HEK293T (cell line): ENCODE measurements around the gene CHST15.

ENCODE experiments used
- CTCF ChIA-PET: fragments of 350-600 bp; formaldehyde crosslinking; extraction: SDS; loops from one replicate; lab custom pipeline; 2021; ENCODE audit warnings: antibody characterized with exemption, inconsistent platforms; lab: Yijun Ruan, JAX
- POLR2A ChIA-PET: fragments of 350-600 bp; formaldehyde crosslinking; extraction: SDS; loops from one replicate; lab custom pipeline; 2020; ENCODE audit warnings: antibody characterized with exemption, inconsistent platforms; lab: Yijun Ruan, JAX
- DNase-seq: peaks from one replicate; pipeline ENCODE4 v3.0.0; 2012; ENCODE audit warnings: mixed read lengths; ENCODE audit errors: extremely low spot score
- ARNT ChIP-seq: fragments of 450-650 bp; IDR thresholded peaks from 2 replicates; pipeline ENCODE4 v1.6.1; 2017; ENCODE audit warnings: mild to moderate bottlenecking
- BHLHE40 ChIP-seq: fragments of 450-650 bp; IDR thresholded peaks from 2 replicates; pipeline ENCODE4 v1.6.1; 2016; ENCODE audit warnings: mild to moderate bottlenecking, moderate library complexity, borderline replicate concordance
- CTBP1 ChIP-seq: fragments of 450-650 bp; IDR thresholded peaks from 2 replicates; pipeline ENCODE4 v1.6.1; 2016; ENCODE audit warnings: borderline replicate concordance
- ELF4 ChIP-seq: fragments of 450-650 bp; IDR thresholded peaks from 2 replicates; pipeline ENCODE4 v1.6.1; 2017; ENCODE audit warnings: antibody characterized with exemption
- FOXA1 ChIP-seq: fragments of 450-650 bp; IDR thresholded peaks from 2 replicates; pipeline ENCODE4 v1.6.1; 2016; ENCODE audit warnings: mild to moderate bottlenecking
- FOXK2 ChIP-seq: fragments of 450-650 bp; IDR thresholded peaks from 2 replicates; pipeline ENCODE4 v1.6.1; 2016; ENCODE audit warnings: mild to moderate bottlenecking
- FOXM1 ChIP-seq: fragments of 450-650 bp; IDR thresholded peaks from 2 replicates; pipeline ENCODE4 v1.6.1; 2017; ENCODE audit warnings: mild to moderate bottlenecking, borderline replicate concordance
- HDGF ChIP-seq: fragments of 450-650 bp; IDR thresholded peaks from 2 replicates; pipeline ENCODE4 v1.6.1; 2017; ENCODE audit warnings: antibody characterized with exemption, borderline replicate concordance
- L3MBTL2 ChIP-seq: fragments of 450-650 bp; conservative IDR thresholded peaks from 2 replicates; pipeline ENCODE4 v1.6.1; 2016; ENCODE audit warnings: mild to moderate bottlenecking
- LEF1 ChIP-seq: fragments of 450-650 bp; IDR thresholded peaks from 2 replicates; pipeline ENCODE4 v1.6.1; 2017; ENCODE audit warnings: mild to moderate bottlenecking, borderline replicate concordance
- NFRKB ChIP-seq: fragments of 450-650 bp; IDR thresholded peaks from 2 replicates; pipeline ENCODE4 v1.6.1; 2016; ENCODE audit warnings: mild to moderate bottlenecking, moderate library complexity
- SP1 ChIP-seq: fragments of 450-650 bp; IDR thresholded peaks from 2 replicates; pipeline ENCODE4 v1.6.1; 2017
- SUZ12 ChIP-seq: fragments of 450-650 bp; IDR thresholded peaks from 2 replicates; pipeline ENCODE4 v1.6.1; 2016; ENCODE audit warnings: mild to moderate bottlenecking
- TARDBP ChIP-seq: fragments of 450-650 bp; IDR thresholded peaks from 2 replicates; pipeline ENCODE4 v1.6.1; 2016
- ZNF384 ChIP-seq: fragments of 450-650 bp; IDR thresholded peaks from 2 replicates; pipeline ENCODE4 v1.6.1; 2016
- TF ChIP-seq, protein P1 (sequence below): fragments of 450-650 bp; IDR thresholded peaks from 2 replicates; pipeline ENCODE4 v1.6.1; 2016

CHST15 gene

DNA sequence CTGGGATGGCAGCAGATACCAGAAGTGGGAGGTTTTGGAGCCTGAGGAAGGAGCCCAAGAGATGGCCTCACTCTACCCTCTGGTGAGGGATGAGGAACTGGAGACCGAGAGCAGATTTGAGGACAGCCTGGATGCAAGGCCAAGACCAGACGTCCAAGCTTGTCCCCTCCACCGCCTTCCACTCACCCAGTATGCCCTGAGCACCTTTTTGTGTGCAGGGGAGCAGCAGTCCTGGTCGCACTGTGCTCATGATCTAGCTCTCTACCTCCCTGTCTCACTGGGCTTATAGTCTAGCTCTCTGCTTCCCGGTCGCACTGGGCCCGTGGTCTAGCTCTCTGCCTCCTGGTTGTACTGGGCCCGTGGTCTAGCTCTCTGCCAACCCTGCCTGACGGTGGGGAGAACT lies 33.6 kb upstream of the CHST15 start:
- ChIA-PET POLR2A (no interaction called here), CTCF (interaction anchor here (0.6 to 1.4 kb wide), 2 partner anchors 21 to 46 kb away, joined by 3 to 7 read pairs; no protein-coding TSS in a partner anchor)
- no peak for TF ChIP-seq FOXA1
- TF ChIP-seq SP1: no peak
- TF ChIP-seq, protein P1, sequence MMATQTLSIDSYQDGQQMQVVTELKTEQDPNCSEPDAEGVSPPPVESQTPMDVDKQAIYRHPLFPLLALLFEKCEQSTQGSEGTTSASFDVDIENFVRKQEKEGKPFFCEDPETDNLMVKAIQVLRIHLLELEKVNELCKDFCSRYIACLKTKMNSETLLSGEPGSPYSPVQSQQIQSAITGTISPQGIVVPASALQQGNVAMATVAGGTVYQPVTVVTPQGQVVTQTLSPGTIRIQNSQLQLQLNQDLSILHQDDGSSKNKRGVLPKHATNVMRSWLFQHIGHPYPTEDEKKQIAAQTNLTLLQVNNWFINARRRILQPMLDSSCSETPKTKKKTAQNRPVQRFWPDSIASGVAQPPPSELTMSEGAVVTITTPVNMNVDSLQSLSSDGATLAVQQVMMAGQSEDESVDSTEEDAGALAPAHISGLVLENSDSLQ: no peak
- DNase-seq: no peak

DNA sequence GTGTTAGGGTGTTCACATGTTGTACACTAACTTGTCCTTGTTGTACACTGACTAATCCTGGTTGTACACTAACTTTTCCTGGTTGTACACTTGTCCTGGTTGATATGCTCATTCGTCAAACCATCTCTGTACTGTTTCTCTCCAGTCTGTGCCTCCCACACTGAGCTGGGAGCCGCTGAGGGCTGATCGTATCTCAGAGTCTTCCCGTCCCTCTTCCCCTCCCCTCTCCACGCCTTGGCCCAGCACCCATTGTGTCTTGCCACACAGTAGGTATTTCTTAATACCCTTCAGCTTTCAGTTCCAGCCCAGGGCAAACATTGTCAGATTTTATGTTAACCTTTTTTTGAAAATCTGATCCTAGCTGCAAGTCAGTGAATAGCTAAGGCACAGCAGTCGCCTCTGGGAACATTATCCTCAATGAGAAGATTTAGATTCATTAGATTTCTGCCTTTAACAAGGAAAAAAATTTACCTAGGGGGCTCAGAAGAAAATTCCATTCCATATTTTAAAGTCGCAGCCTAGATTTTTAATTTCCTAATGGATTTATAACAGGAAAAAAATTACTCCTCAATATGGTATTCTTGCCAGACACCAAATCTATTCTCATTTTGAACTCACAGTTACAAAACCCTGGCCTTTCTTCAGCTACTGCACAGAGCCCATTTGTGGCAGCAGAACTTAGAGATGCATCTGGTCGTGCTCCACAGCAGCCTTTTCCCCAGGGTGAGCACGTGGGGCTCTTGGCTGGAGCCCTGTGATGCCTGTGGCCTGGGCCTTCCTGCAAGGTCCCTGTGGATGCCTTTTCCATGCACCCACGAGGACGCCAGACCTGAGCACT lies 33.0 kb upstream of the CHST15 start:
- no peak for DNase-seq
- CTCF ChIA-PET: interaction anchor here (0.6 to 1.4 kb wide), 5 partner anchors 12 to 97 kb away, joined by 3 to 7 read pairs (median 3); no protein-coding TSS in a partner anchor
- no peak for TF ChIP-seq SP1
- TF ChIP-seq FOXA1: no peak
- no peak for TF ChIP-seq ELF4
- TF ChIP-seq L3MBTL2: no peak
- POLR2A ChIA-PET: no interaction called here

DNA sequence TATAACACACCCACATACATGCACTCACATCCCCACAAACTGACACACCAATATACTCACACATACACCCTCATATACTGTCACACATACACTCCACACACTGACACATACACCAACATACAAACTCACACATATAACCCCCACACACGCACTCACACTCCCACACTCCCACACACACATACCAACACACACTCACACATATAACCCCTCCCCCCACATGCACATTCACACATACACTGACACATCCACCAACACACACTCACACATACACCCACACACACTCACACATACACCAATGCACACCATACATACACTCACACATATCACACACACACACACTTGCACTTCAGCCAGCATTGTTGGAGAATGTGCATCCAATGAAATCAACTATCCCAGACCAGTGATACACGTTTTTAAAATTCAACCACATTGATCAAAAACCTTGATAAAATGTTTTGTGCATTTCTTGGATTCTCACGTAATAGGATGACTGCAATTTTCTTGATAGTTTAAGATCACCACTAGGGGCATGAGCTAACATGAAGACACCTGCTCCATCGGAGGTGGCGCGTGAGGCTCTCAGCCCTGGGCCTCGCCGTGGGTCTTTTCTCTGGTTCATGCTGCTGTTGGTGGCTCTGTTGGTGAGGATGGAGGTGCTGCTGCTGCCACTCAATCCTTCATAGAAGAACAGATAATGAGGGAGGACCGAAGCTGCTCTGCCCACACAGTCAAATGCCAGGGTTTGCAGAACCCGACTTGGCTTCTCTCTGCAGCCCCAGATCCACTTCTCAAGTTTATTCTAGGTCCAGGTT lies 32.1 kb upstream of the CHST15 start:
- ChIA-PET CTCF (interaction anchor here (0.7 to 1.4 kb wide), 4 partner anchors 11 to 98 kb away, joined by 3 to 7 read pairs (median 4); no protein-coding TSS in a partner anchor), POLR2A (no interaction called here)
- no peak for TF ChIP-seq NFRKB
- TF ChIP-seq L3MBTL2: 0 out of 2 replicates have a peak, but pooled peaks have one; percentile 22
- TF ChIP-seq ARNT: no peak
- TF ChIP-seq FOXK2: no peak
- peak; percentile 67 for DNase-seq

DNA sequence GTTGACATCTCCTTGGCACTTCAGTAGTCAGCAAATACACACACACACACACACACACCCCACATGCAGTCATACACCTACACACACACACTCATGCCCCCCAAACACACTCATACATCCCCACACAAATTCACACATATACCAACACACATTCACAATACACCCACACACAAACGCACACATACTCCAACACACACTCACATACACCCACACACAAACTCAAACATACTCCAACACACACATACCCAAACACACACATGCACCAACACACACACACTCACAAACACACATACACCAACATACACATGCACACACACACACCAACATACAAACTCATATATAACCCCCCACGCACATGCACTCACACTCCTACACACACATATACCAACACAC lies 31.4 kb upstream of the CHST15 start:
- no peak for DNase-seq
- ChIA-PET CTCF (no interaction called here), POLR2A (no interaction called here)
- TF ChIP-seq ZNF384 (no peak), BHLHE40 (no peak), SP1 (no peak), CTBP1 (no peak), LEF1 (no peak), FOXA1 (no peak), L3MBTL2 (no peak)
- TF ChIP-seq, protein P1: no peak

DNA sequence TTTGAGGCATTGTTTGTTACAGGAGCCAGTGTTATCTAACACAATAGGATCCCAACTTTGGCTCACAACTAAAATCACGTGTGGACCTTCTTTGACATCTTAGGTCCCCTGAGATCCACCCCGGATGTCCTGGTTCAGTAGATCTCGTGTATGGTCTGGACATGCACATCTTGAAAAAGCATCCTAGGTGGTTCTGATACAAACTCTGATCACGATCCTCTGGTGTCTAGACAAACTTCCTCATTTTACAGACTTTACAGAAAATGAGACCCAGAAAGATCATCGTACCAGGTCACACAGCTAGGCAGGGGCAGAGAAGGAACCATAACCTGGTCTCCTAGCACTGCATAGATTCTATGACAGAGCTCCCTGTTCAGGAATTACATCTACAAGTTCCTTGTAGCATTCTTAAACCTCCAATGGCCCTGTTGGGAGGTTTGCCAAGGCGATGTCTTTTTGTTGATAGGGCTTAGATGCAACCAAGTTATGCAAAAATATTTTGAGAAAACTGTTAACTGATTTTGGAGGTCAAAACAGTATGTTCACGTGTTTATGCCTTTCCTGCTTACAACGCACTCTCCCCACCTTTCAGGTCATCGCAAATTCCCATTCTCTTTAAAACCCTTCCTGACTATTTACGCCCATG lies 30.8 kb upstream of the CHST15 start:
- ChIA-PET CTCF (interaction anchor here (0.6 kb wide), 1 partner anchor 279 kb away, joined by 3 read pairs; no protein-coding TSS in a partner anchor), POLR2A (no interaction called here)
- no peak for TF ChIP-seq FOXA1
- no peak for TF ChIP-seq BHLHE40
- TF ChIP-seq TARDBP: no peak
- TF ChIP-seq FOXK2: no peak
- TF ChIP-seq SUZ12: no peak
- TF ChIP-seq L3MBTL2: no peak
- TF ChIP-seq, protein P1: no peak
- TF ChIP-seq SP1: no peak
- no peak for TF ChIP-seq ZNF384
- no peak for TF ChIP-seq NFRKB
- DNase-seq: no peak

DNA sequence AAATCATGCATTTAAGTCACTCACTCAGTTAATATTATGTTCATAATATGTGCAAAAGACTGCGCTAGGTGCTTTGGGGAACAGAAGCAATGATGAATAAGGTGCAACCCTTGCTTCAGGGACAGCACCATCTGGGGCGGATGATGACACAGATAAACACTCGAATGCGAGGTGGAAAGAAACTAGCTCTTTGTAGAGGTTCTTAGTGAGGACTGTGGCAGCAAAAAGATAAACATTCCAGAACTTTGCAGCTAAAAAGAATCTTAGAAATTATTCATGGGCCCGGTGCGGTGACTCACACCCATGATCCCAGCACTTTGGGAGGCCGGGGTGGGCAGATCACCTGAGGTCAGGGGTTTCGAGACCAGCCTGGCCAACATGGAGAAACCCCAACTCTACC lies 29.8 kb upstream of the CHST15 start:
- ChIA-PET POLR2A (no interaction called here), CTCF (no interaction called here)
- TF ChIP-seq FOXA1: no peak
- no peak for TF ChIP-seq LEF1
- no peak for TF ChIP-seq BHLHE40
- no peak for TF ChIP-seq ARNT
- no peak for TF ChIP-seq ZNF384
- no peak for TF ChIP-seq NFRKB
- no peak for TF ChIP-seq SP1
- TF ChIP-seq FOXM1: no peak
- no peak for TF ChIP-seq CTBP1
- no peak for TF ChIP-seq HDGF
- TF ChIP-seq L3MBTL2: no peak
- no peak for TF ChIP-seq FOXK2
- TF ChIP-seq, protein P1: no peak
- no peak for TF ChIP-seq SUZ12
- no peak for DNase-seq
